HepG2 (cell line): ENCODE data around the gene ATP5MK. TPM values are rescaled to one million over a fixed set of nuclear protein-coding genes. Genes with fewer than 3 reads are reported as not detected.

Experiments used
- ATAC-seq: fragments of 200-7000 bp; cut with Tn5 transposase; 3 replicates; pipeline ENCODE4 v1.9.1; 2020; ENCODE audit warnings: mild to moderate bottlenecking, moderate library complexity
- BruUV-seq: library from RNA; stranded (reverse); fragments of 400-500 nt; replicated peaks from 2 replicates; lab custom pipeline; 2021; lab: Mats Ljungman, UMichigan
- CTCF ChIA-PET: fragments of 300-600 bp; formaldehyde crosslinking; extraction: SDS; loops from one replicate; lab custom pipeline; 2021; ENCODE audit warnings: low total read pairs, inconsistent platforms, low intra/inter-chr PET ratio; lab: Yijun Ruan, JAX
- POLR2A ChIA-PET: fragments of 350-600 bp; sonication (Branson Sonifier 250); formaldehyde crosslinking; loops from one replicate; lab custom pipeline; 2020; ENCODE audit warnings: antibody characterized with exemption, inconsistent platforms; lab: Yijun Ruan, JAX
- DNase-seq: peaks from one replicate; pipeline ENCODE4 v3.0.0-alpha.2; 2015; ENCODE audit warnings: low spot score
- FAIRE-seq: peaks from 3 replicates; lab custom pipeline; 2011; peaks lifted over from hg19 to GRCh38; lab: Jason Lieb, UNC
- H2AFZ ChIP-seq: one replicate; pipeline ENCODE4 v1.6.1; 2011; ENCODE audit warnings: low read length, inconsistent platforms
- H3K27ac ChIP-seq: fragments of 300-600 bp; 3 replicates; pipeline ENCODE4 v1.8.0; 2011; ENCODE audit warnings: mixed run types, mild to moderate bottlenecking, mixed read lengths, low read length, inconsistent platforms; ENCODE audit not compliant: insufficient read depth; ENCODE audit errors: extremely low read length
- H3K27me3 ChIP-seq, 2 experiments: fragments of 200-600 bp in 1 of 2; 2 replicates in 1 of 2; 3 replicates in 1 of 2; pipeline versions ENCODE4 v1.6.0 to v1.8.0; 2011; ENCODE audit warnings: low read length in 2 of 2, mild to moderate bottlenecking in 2 of 2, moderate library complexity in 2 of 2, inconsistent platforms in 1 of 2; ENCODE audit not compliant: insufficient read depth in 2 of 2, control insufficient read depth in 1 of 2
- H3K36me3 ChIP-seq, 2 experiments: fragments of 200-600 bp in 1 of 2; replicated peaks in 1 of 2; 2 replicates in 1 of 2; 3 replicates in 1 of 2; pipeline versions ENCODE4 v1.5.1 to v1.8.0; 2011; ENCODE audit warnings: low read length in 2 of 2, inconsistent platforms in 1 of 2; ENCODE audit not compliant: insufficient read depth in 2 of 2, control insufficient read depth in 1 of 2
- H3K4me1 ChIP-seq: 2 replicates; pipeline ENCODE4 v1.5.1; 2012; ENCODE audit warnings: low read length, inconsistent platforms; ENCODE audit not compliant: insufficient read depth
- H3K4me2 ChIP-seq: 2 replicates; pipeline ENCODE4 v1.6.0; 2011; ENCODE audit warnings: low read depth, low read length, inconsistent platforms
- H3K4me3 ChIP-seq, 3 experiments: fragments of 200-600 bp in 1 of 3; sonication (generic), shearing (Covaris generic) in 1 of 3; replicated peaks in 1 of 3; 2 replicates each; pipeline ENCODE4 v1.5.1; 2011 to 2016; ENCODE audit warnings: low read length in 3 of 3, inconsistent platforms in 2 of 3, low read depth in 2 of 3, mild to moderate bottlenecking in 2 of 3, control low read depth in 1 of 3, mixed read lengths in 1 of 3; ENCODE audit not compliant: insufficient read depth in 1 of 3
- H3K79me2 ChIP-seq: one replicate; pipeline ENCODE4 v1.6.1; 2011; ENCODE audit warnings: low read length, inconsistent platforms; ENCODE audit not compliant: insufficient read depth
- H3K9ac ChIP-seq: 2 replicates; pipeline ENCODE4 v1.6.0; 2011; ENCODE audit warnings: mild to moderate bottlenecking, low read depth, low read length, inconsistent platforms; ENCODE audit not compliant: insufficient read depth
- H3K9me3 ChIP-seq: 2 replicates; pipeline ENCODE4 v1.5.1; 2012; ENCODE audit warnings: mild to moderate bottlenecking, low read length
- H4K20me1 ChIP-seq: 2 replicates; pipeline ENCODE4 v1.6.0; 2011; ENCODE audit warnings: inconsistent platforms, mild to moderate bottlenecking, low read length, moderate library complexity; ENCODE audit not compliant: insufficient read depth
- AHR ChIP-seq: IDR thresholded peaks from 2 replicates; pipeline ENCODE4 v1.6.1; 2018; ENCODE audit warnings: missing genetic modification reagents, missing compliant biosample characterization
- FOXK1 ChIP-seq: sonication (generic); formaldehyde crosslinking; IDR thresholded peaks from 2 replicates; pipeline ENCODE4 v1.4.0; 2020; ENCODE audit warnings: low read depth, missing genetic modification reagents, borderline replicate concordance
- NR1H2 ChIP-seq: sonication (generic); formaldehyde crosslinking; IDR thresholded peaks from 2 replicates; pipeline ENCODE4 v1.8.1; 2022; ENCODE audit warnings: low read depth, missing genetic modification reagents, borderline replicate concordance
- RBFOX2 ChIP-seq: fragments of 200-400 bp; formaldehyde crosslinking; IDR thresholded peaks from 2 replicates; pipeline ENCODE4 v1.6.1; 2017; ENCODE audit warnings: low read depth, mild to moderate bottlenecking, low read length
- SIN3A ChIP-seq: IDR thresholded peaks from 2 replicates; pipeline ENCODE4 v1.6.1; 2011; ENCODE audit warnings: low read depth, mild to moderate bottlenecking, control low read depth, low read length, borderline replicate concordance
- ZFP41 ChIP-seq: sonication (generic); formaldehyde crosslinking; IDR thresholded peaks from 2 replicates; pipeline ENCODE4 v1.4.0; 2020; ENCODE audit warnings: mild to moderate bottlenecking, missing genetic modification reagents, borderline replicate concordance
- WGBS: methylation state at CpG from one replicate; pipeline ENCODE4 v1.1.6; 2017; ENCODE audit warnings: low lambda C conversion rate; 5-methylcytosine and 5-hydroxymethylcytosine counted together
- in situ Hi-C: cut with HindIII; loops from 2 replicates; pipeline ENCODE4 v1.10.0; 2017; ENCODE audit warnings: low pct_unique_long_range_greater_than_20kb; ENCODE audit not compliant: extremely low pct_ligation_motif_present
- intact Hi-C: fragments of 100-400 bp; cut with micrococcal nuclease; formaldehyde crosslinking; loops from one replicate; pipeline ENCODE4 v1.10.0; 2022; ENCODE audit not compliant: unreplicated experiment
- polyA plus RNA-seq, 8 experiments: library from polyadenylated mRNA; depleted of rRNA in 3 of 8; stranded (reverse) in 7 of 8; unstranded in 1 of 8; fragments of >200 nt; fragmentation: Illumina TruSeq in 4 of 8; extraction: Trizol in 4 of 8; gene quantifications; 2 replicates each; pipeline versions ENCODE4 v1.2.1 to v1.2.3, GENCODE V29; 2011 to 2016; ENCODE audit warnings: low read depth in 4 of 8, missing spikeins in 1 of 8, mixed read lengths in 1 of 8; ENCODE audit not compliant: insufficient read depth in 1 of 8
- total RNA-seq, 5 experiments: library from RNA; depleted of rRNA; stranded (reverse); fragments of >200 nt; fragmentation: Illumina TruSeq; extraction: Trizol; gene quantifications; 2 replicates each; pipeline ENCODE4 v1.2.3, GENCODE V29; 2016; ENCODE audit warnings: low read depth in 1 of 5
- TF ChIP-seq, protein P1 (sequence below), 2 experiments: sonication (generic) in 1 of 2; formaldehyde crosslinking in 1 of 2; IDR thresholded peaks; 2 replicates each; pipeline versions ENCODE4 v1.4.0 to v1.6.1; 2016 to 2020; ENCODE audit warnings: borderline replicate concordance in 1 of 2, low read depth in 1 of 2, mild to moderate bottlenecking in 1 of 2, missing genetic modification reagents in 1 of 2
- TF ChIP-seq, protein P2 (sequence below): sonication (generic); formaldehyde crosslinking; IDR thresholded peaks from 2 replicates; pipeline ENCODE4 v1.8.1; 2023; ENCODE audit warnings: mild to moderate bottlenecking, missing genetic modification reagents
- TF ChIP-seq, protein P3 (sequence below): IDR thresholded peaks from 2 replicates; pipeline ENCODE4 v1.6.1; 2012; ENCODE audit warnings: inconsistent platforms

ATP5MK gene
- total and polyA plus RNA-seq, 2 of the 13 experiments (the other 11 are each of a cell fraction or from before 2014, with no cell fraction given) = 312 to 517 TPM

DNA sequence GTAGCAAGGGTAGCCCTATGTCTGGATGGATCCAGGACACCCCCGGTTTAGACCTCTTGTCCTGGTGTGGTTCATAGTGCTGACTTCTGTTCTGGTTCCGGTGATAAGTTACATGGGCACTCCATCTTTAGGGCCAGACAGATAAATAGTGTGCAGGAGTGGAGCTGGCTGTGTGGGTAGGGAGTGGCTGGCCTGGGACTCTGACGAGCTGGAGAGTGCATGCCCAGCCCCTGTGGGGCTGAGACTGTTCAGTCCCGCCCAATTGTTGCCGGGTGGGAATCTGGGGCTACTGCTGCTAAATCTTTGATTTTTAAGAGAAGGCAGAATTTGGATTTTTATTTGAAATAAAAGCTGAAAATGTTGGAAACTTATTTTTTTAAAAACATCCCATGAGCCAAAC lies 27.5 kb upstream of the ATP5MK start:
- FAIRE-seq = no peak
- in situ Hi-C loops (no loop called here), intact Hi-C loops (no loop called here)
- Histone ChIP-seq H3K9me3 (no peaks in the 10 kb centered on the region), H4K20me1 (no peaks in the 10 kb centered on the region), H3K27me3 (no peaks in the 10 kb centered on the region), H3K4me1 (peaks cover 10% of the 10 kb centered on the region; the same call in 1 of the 2 replicates), H3K4me3 (no peak overlapping the region), H3K36me3 (peaks cover 42 to 81% of the 10 kb centered on the region in 2 experiments), H2AFZ (no peak overlapping the region), H3K27ac (no peak overlapping the region), H3K4me2 (no peak overlapping the region), H3K9ac (no peak overlapping the region), H3K79me2 (no peaks in the 10 kb centered on the region)
- 99% methylated on average over 5 of the region's 5 CpGs for WGBS
- CTCF ChIA-PET = no interaction called here
- no peak for DNase-seq
- ATAC-seq = no peak
- no peak for TF ChIP-seq NR1H2 (CRISPR knock-in tag)
- TF ChIP-seq SIN3A = no peak
- no peak for TF ChIP-seq ZFP41 (CRISPR knock-in tag)
- no peak for TF ChIP-seq AHR (CRISPR knock-in tag)
- TF ChIP-seq, protein P1, sequence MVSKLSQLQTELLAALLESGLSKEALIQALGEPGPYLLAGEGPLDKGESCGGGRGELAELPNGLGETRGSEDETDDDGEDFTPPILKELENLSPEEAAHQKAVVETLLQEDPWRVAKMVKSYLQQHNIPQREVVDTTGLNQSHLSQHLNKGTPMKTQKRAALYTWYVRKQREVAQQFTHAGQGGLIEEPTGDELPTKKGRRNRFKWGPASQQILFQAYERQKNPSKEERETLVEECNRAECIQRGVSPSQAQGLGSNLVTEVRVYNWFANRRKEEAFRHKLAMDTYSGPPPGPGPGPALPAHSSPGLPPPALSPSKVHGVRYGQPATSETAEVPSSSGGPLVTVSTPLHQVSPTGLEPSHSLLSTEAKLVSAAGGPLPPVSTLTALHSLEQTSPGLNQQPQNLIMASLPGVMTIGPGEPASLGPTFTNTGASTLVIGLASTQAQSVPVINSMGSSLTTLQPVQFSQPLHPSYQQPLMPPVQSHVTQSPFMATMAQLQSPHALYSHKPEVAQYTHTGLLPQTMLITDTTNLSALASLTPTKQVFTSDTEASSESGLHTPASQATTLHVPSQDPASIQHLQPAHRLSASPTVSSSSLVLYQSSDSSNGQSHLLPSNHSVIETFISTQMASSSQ (IDR thresholded peaks at IDR 0.05; ENCODE audit: low read depth) = no peak
- TF ChIP-seq, protein P1 (CRISPR knock-in tag; IDR thresholded peaks at IDR 0.05; ENCODE audit: borderline replicate concordance) = no peak
- TF ChIP-seq, protein P2, sequence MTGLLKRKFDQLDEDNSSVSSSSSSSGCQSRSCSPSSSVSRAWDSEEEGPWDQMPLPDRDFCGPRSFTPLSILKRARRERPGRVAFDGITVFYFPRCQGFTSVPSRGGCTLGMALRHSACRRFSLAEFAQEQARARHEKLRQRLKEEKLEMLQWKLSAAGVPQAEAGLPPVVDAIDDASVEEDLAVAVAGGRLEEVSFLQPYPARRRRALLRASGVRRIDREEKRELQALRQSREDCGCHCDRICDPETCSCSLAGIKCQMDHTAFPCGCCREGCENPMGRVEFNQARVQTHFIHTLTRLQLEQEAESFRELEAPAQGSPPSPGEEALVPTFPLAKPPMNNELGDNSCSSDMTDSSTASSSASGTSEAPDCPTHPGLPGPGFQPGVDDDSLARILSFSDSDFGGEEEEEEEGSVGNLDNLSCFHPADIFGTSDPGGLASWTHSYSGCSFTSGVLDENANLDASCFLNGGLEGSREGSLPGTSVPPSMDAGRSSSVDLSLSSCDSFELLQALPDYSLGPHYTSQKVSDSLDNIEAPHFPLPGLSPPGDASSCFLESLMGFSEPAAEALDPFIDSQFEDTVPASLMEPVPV (CRISPR knock-in tag) = no peak
- no peak for TF ChIP-seq RBFOX2
- no peak for TF ChIP-seq FOXK1 (CRISPR knock-in tag)
- TF ChIP-seq, protein P3, sequence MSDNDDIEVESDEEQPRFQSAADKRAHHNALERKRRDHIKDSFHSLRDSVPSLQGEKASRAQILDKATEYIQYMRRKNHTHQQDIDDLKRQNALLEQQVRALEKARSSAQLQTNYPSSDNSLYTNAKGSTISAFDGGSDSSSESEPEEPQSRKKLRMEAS = no peak
- POLR2A ChIA-PET = no interaction called here
- no TSS peak for BruUV-seq
